KOPT-K1 (cell line): ENCODE measurements around the gene ZBTB48.
A peak's percentile ranks its signal among the peaks of the same experiment; 100 is the strongest.
"Not testable (repeated sequence)": the region's sequence is repeated elsewhere in the genome, so short reads cannot be mapped to it uniquely, and the experiment has no call there.

Experiments
- H3K27ac ChIP-seq: fragments of 200-600 bp; sonication (generic); 2 replicates; pipeline ENCODE4 v1.5.1; 2016; ENCODE audit warnings: antibody characterized with exemption, mild to moderate bottlenecking, low read depth, low read length; ENCODE audit not compliant: poor library complexity, severe bottlenecking
- H3K36me3 ChIP-seq: fragments of 200-600 bp; sonication (generic); 2 replicates; pipeline ENCODE4 v1.5.1; 2017; ENCODE audit warnings: antibody characterized with exemption, mild to moderate bottlenecking, low read length, moderate library complexity; ENCODE audit not compliant: insufficient read depth
- H3K9me3 ChIP-seq: fragments of 200-600 bp; sonication (generic); 2 replicates; pipeline ENCODE4 v1.5.1; 2017; ENCODE audit warnings: antibody characterized with exemption, low read length, mild to moderate bottlenecking; ENCODE audit not compliant: insufficient read depth, poor library complexity, severe bottlenecking

The ZBTB48 gene

GRCh38 chr1:6557597-6557996, 22.2 kb upstream of the ZBTB48 start:
- H3K9me3 ChIP-seq = peaks cover 11% of the 10 kb centered on the region
- H3K27ac ChIP-seq = no peak overlapping the region
- H3K36me3 ChIP-seq = no peaks in the 10 kb centered on the region

GRCh38 chr1:6559161-6559560, 20.6 kb upstream of the ZBTB48 start:
- H3K36me3 ChIP-seq, H3K27ac ChIP-seq: not testable (repeated sequence)
- peaks cover 11% of the 10 kb centered on the region for H3K9me3 ChIP-seq

- Histone ChIP-seq H3K27ac (no peak overlapping the region), H3K9me3 (peaks cover 11% of the 10 kb centered on the region), H3K36me3 (no peaks in the 10 kb centered on the region)
Measured at GRCh38 chr1:6560267-6560666, 19.5 kb upstream of the ZBTB48 start.

DNA sequence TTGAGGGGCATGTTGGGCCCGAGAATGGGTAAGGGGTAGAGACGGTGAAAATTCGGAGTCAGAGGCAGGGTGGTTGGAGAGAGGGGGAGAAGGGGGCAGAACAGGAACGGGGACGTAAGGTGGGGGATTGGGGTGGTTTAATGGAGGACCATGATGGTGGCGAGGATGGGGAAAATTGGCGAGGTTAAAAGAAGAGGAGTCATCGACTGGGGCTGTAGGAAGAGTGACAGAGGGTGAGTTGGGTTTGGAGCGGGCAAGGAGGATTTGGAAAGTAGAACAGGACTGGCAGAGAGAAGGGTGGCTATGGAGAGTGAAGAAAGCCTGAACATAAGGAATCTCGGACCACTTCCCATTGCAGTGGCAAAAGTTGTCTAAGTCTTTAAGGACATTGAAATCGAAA, 10.8 kb upstream of the ZBTB48 start:
- H3K36me3 ChIP-seq = no peaks in the 10 kb centered on the region
- H3K27ac ChIP-seq = no peak overlapping the region
- no peaks in the 10 kb centered on the region for H3K9me3 ChIP-seq

- Histone ChIP-seq H3K27ac (no peak overlapping the region), H3K36me3 (no peaks in the 10 kb centered on the region), H3K9me3 (no peaks in the 10 kb centered on the region)
Measured at GRCh38 chr1:6570100-6570499, 9.7 kb upstream of the ZBTB48 start.

DNA sequence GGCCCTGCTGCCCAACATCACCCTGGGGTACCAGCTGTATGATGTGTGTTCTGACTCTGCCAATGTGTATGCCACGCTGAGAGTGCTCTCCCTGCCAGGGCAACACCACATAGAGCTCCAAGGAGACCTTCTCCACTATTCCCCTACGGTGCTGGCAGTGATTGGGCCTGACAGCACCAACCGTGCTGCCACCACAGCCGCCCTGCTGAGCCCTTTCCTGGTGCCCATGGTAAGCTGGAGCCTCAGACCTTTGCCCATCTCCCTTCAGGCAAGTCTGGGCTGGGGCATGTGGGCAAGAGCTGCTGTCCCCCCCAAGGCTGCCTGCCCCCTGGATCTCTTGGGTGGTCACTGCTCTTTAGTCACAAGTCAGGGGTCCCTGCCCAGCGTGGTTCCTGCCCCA, 8.8 kb upstream of the ZBTB48 start:
- no peaks in the 10 kb centered on the region for H3K36me3 ChIP-seq
- no peaks in the 10 kb centered on the region for H3K9me3 ChIP-seq
- no peak overlapping the region for H3K27ac ChIP-seq

- no peak overlapping the region for H3K27ac ChIP-seq
- H3K36me3 ChIP-seq = no peaks in the 10 kb centered on the region
- H3K9me3 ChIP-seq = no peaks in the 10 kb centered on the region
Measured at GRCh38 chr1:6572653-6573383, 7.0 kb upstream of the ZBTB48 start.

- Histone ChIP-seq H3K27ac (no peak overlapping the region), H3K9me3 (no peaks in the 10 kb centered on the region), H3K36me3 (no peaks in the 10 kb centered on the region)
Measured at GRCh38 chr1:6574025-6574620, 5.7 kb upstream of the ZBTB48 start.

DNA sequence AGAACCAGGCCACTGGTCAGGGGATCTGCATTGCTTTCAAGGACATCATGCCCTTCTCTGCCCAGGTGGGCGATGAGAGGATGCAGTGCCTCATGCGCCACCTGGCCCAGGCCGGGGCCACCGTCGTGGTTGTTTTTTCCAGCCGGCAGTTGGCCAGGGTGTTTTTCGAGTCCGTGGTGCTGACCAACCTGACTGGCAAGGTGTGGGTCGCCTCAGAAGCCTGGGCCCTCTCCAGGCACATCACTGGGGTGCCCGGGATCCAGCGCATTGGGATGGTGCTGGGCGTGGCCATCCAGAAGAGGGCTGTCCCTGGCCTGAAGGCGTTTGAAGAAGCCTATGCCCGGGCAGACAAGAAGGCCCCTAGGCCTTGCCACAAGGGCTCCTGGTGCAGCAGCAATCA, 5.0 kb upstream of the ZBTB48 start:
- Histone ChIP-seq H3K27ac (no peak overlapping the region), H3K9me3 (no peaks in the 10 kb centered on the region), H3K36me3 (no peaks in the 10 kb centered on the region)

- Histone ChIP-seq H3K36me3 (peaks cover 8% of the 10 kb centered on the region; the same call in 1 of the 2 replicates), H3K9me3 (no peaks in the 10 kb centered on the region), H3K27ac (no peak overlapping the region)
Measured at GRCh38 chr1:6577831-6578525, 1.8 kb upstream of the ZBTB48 start.

DNA sequence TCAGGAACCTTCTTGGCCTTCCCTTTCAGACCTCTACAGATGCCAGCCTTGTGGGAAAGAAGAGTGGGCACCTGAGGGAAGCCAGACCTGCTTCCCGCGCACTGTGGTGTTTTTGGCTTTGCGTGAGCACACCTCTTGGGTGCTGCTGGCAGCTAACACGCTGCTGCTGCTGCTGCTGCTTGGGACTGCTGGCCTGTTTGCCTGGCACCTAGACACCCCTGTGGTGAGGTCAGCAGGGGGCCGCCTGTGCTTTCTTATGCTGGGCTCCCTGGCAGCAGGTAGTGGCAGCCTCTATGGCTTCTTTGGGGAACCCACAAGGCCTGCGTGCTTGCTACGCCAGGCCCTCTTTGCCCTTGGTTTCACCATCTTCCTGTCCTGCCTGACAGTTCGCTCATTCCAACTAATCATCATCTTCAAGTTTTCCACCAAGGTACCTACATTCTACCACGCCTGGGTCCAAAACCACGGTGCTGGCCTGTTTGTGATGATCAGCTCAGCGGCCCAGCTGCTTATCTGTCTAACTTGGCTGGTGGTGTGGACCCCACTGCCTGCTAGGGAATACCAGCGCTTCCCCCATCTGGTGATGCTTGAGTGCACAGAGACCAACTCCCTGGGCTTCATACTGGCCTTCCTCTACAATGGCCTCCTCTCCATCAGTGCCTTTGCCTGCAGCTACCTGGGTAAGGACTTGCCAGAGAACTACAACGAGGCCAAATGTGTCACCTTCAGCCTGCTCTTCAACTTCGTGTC, 995 bp upstream of the ZBTB48 start:
- peaks cover 8% of the 10 kb centered on the region; the same call in 1 of the 2 replicates for H3K36me3 ChIP-seq
- H3K27ac ChIP-seq = no peak overlapping the region
- no peaks in the 10 kb centered on the region for H3K9me3 ChIP-seq

DNA sequence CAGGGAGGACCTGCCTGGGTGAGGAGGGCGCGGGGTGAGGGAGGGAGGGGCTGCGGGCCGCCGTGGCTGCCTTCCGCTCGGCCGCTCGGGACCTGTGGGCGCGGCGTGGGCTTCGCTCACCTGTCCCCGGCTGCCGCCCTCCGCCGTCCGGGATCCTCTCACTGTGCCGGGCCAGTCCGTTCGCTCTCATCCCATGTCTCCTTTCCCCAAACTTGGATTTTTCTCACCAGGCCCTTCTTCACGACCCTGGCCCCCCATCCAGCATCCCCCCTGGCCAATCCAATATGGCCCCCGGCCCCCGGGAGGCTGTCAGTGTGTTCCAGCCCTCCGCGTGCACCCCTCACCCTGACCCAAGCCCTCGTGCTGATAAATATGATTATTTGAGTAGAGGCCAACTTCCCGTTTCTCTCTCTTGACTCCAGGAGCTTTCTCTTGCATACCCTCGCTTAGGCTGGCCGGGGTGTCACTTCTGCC, 362 bp downstream of the ZBTB48 start:
- peaks cover 8% of the 10 kb centered on the region; the same call in 1 of the 2 replicates for H3K36me3 ChIP-seq
- H3K9me3 ChIP-seq = no peaks in the 10 kb centered on the region
- peak overlapping the region; percentile 55 for H3K27ac ChIP-seq

- peak overlapping the region; percentile 55 for H3K27ac ChIP-seq
- H3K9me3 ChIP-seq = no peaks in the 10 kb centered on the region
- H3K36me3 ChIP-seq = peaks cover 8% of the 10 kb centered on the region; the same call in 1 of the 2 replicates
Measured at GRCh38 chr1:6580593-6581409, 1.0 kb downstream of the ZBTB48 start.

GRCh38 chr1:6581561-6582305, 1.9 kb downstream of the ZBTB48 start:
- Histone ChIP-seq H3K36me3 (peaks cover 10% of the 10 kb centered on the region; the same call in 1 of the 2 replicates), H3K9me3 (no peaks in the 10 kb centered on the region), H3K27ac (no peak overlapping the region)
